ENCODE results near the gene THUMPD3.

The THUMPD3 gene

DNA sequence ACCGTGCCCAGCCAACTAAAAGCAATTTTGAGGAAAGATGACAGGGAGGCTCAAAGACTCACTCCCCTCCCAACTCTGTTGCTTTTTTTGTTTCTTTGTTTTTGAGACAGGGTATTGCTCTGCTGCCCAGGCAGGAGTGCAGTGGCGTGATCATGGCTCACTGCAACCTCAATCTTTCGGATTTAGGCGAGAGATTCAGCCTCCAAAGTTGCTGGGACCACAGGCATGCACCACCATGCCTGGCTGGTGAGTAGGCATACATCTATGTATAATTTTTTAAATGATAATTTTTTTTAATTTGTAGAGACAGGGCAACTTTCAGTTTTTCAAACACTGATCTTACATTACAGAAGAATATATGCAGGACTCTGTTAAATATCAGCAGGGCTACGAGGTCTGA is 15.8 kb upstream of the THUMPD3 start:
- Histone ChIP-seq H4K20me1 (ENCODE audit: control insufficient read depth, insufficient read depth, low read depth, low read length) (no peaks in the 10 kb centered on the region), H3K27ac (ENCODE audit: low read depth, low read length) (no peak overlapping the region), H3K9me2 (replicated peaks; ENCODE audit: control insufficient read depth, low read length) (no peaks in the 10 kb centered on the region), H3K9me3 (ENCODE audit: control insufficient read depth, insufficient read depth, low read length) (no peaks in the 10 kb centered on the region), H3K4me2 (ENCODE audit: low read length) (no peak overlapping the region), H3K27me3 (ENCODE audit: control insufficient read depth, low read length) (peaks cover 4% of the 10 kb centered on the region; the same call in 1 of the 2 replicates), H3F3A (ENCODE audit: control insufficient read depth, insufficient read depth) (no peaks in the 10 kb centered on the region), H3K4me1 (ENCODE audit: control insufficient read depth, low read length) (no peaks in the 10 kb centered on the region), H3K79me2 (ENCODE audit: control insufficient read depth, low read length) (no peaks in the 10 kb centered on the region), H3K36me3 (ENCODE audit: control insufficient read depth, low read length) (no peaks in the 10 kb centered on the region), H3K4me3 (ENCODE audit: low read length) (no peak overlapping the region)
- TF ChIP-seq, protein P1, sequence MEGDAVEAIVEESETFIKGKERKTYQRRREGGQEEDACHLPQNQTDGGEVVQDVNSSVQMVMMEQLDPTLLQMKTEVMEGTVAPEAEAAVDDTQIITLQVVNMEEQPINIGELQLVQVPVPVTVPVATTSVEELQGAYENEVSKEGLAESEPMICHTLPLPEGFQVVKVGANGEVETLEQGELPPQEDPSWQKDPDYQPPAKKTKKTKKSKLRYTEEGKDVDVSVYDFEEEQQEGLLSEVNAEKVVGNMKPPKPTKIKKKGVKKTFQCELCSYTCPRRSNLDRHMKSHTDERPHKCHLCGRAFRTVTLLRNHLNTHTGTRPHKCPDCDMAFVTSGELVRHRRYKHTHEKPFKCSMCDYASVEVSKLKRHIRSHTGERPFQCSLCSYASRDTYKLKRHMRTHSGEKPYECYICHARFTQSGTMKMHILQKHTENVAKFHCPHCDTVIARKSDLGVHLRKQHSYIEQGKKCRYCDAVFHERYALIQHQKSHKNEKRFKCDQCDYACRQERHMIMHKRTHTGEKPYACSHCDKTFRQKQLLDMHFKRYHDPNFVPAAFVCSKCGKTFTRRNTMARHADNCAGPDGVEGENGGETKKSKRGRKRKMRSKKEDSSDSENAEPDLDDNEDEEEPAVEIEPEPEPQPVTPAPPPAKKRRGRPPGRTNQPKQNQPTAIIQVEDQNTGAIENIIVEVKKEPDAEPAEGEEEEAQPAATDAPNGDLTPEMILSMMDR (IDR thresholded peaks at IDR 0.05; ENCODE audit: low read depth, low read length, poor library complexity, severe bottlenecking): no peak
- TF ChIP-seq EZH2phosphoT487 (IDR thresholded peaks at IDR 0.05; ENCODE audit: borderline replicate concordance, low read length): no peak

DNA sequence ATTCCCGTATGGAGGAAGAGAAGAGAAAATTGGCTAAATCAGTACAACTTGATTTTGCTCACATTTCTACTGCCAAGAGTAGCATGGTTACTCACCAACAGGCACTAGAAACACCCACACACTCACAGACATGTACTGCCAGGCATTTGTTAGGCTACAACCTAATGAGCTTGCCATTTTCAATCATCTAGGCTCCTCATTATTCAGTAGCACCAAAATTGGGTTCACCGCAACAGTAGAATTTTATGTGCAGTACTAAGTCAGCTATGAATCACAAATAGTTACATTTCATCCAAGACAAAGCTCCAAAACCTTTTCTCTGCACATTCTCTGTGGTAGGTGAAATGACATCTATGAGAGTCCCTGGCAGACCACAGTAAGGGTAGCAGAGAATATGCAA is 15.0 kb upstream of the THUMPD3 start:
- Histone ChIP-seq H3K27ac (ENCODE audit: low read depth, low read length) (no peak overlapping the region), H3K9me2 (replicated peaks; ENCODE audit: control insufficient read depth, low read length) (no peaks in the 10 kb centered on the region), H3K79me2 (ENCODE audit: control insufficient read depth, low read length) (no peaks in the 10 kb centered on the region), H3K27me3 (ENCODE audit: control insufficient read depth, low read length) (peaks cover 4% of the 10 kb centered on the region; the same call in 1 of the 2 replicates), H3K9me3 (ENCODE audit: control insufficient read depth, insufficient read depth, low read length) (no peaks in the 10 kb centered on the region), H3F3A (ENCODE audit: control insufficient read depth, insufficient read depth) (no peaks in the 10 kb centered on the region), H4K20me1 (ENCODE audit: control insufficient read depth, insufficient read depth, low read depth, low read length) (no peaks in the 10 kb centered on the region), H3K4me1 (ENCODE audit: control insufficient read depth, low read length) (0 out of 2 replicates have a peak, but pooled peaks cover 2% of the 10 kb centered on the region), H3K36me3 (ENCODE audit: control insufficient read depth, low read length) (no peaks in the 10 kb centered on the region), H3K4me3 (ENCODE audit: low read length) (no peak overlapping the region), H3K4me2 (ENCODE audit: low read length) (no peak overlapping the region)
- TF ChIP-seq EZH2phosphoT487 (IDR thresholded peaks at IDR 0.05; ENCODE audit: borderline replicate concordance, low read length): no peak
- TF ChIP-seq, protein P1 (IDR thresholded peaks at IDR 0.05; ENCODE audit: low read depth, low read length, poor library complexity, severe bottlenecking): no peak

- Histone ChIP-seq H4K20me1 (ENCODE audit: control insufficient read depth, insufficient read depth, low read depth, low read length) (no peaks in the 10 kb centered on the region), H3K4me1 (ENCODE audit: control insufficient read depth, low read length) (peaks cover 12% of the 10 kb centered on the region), H3K4me3 (ENCODE audit: low read length) (no peak overlapping the region), H3K9me2 (replicated peaks; ENCODE audit: control insufficient read depth, low read length) (no peaks in the 10 kb centered on the region), H3K9me3 (ENCODE audit: control insufficient read depth, insufficient read depth, low read length) (no peaks in the 10 kb centered on the region), H3F3A (ENCODE audit: control insufficient read depth, insufficient read depth) (peaks cover 2% of the 10 kb centered on the region; the same call in 1 of the 2 replicates), H3K4me2 (ENCODE audit: low read length) (no peak overlapping the region), H3K27me3 (ENCODE audit: control insufficient read depth, low read length) (peaks cover 4% of the 10 kb centered on the region; the same call in 1 of the 2 replicates), H3K27ac (ENCODE audit: low read depth, low read length) (no peak overlapping the region), H3K36me3 (ENCODE audit: control insufficient read depth, low read length) (no peaks in the 10 kb centered on the region), H3K79me2 (ENCODE audit: control insufficient read depth, low read length) (no peaks in the 10 kb centered on the region)
- TF ChIP-seq, protein P1 (IDR thresholded peaks at IDR 0.05; ENCODE audit: low read depth, low read length, poor library complexity, severe bottlenecking): no peak
- TF ChIP-seq EZH2phosphoT487 (IDR thresholded peaks at IDR 0.05; ENCODE audit: borderline replicate concordance, low read length): no peak
These were observed 13.3 kb upstream of the THUMPD3 start for GRCh38 chr3:9349321-9350117.

Data from DOHH2 (cell line).